ENCODE measurements around the gene IMPA2. TPM values are rescaled to one million over a fixed set of nuclear protein-coding genes. Genes with fewer than 3 reads are reported as not detected.
A peak's percentile ranks its signal among the peaks of the same experiment; 100 is the strongest.

Gene IMPA2
- total and polyA plus RNA-seq, 2 of the 4 experiments (the other 2 are of a cell fraction) = 5.4 to 5.5 TPM

GRCh38 chr18:11977153-11977466, 4.2 kb upstream of the IMPA2 start:
- dilution Hi-C loops (cut with HindIII; ENCODE audit: low sequenced_read_pairs, unreplicated experiment) = no loop called here
- no peak overlapping the region for H3K4me2 ChIP-seq (ENCODE audit: low read depth, low read length)
- H2AK5ac ChIP-seq (ENCODE audit: low read depth, low read length) = no peak overlapping the region
- no peaks in the 10 kb centered on the region for H3K27me3 ChIP-seq (ENCODE audit: control insufficient read depth, insufficient read depth, low read length)
- H2BK120ac ChIP-seq (ENCODE audit: low read depth, low read length) = no peak overlapping the region
- no peak overlapping the region for H2AFZ ChIP-seq (replicated peaks; ENCODE audit: low read length, poor library complexity)
- in situ Hi-C loops (cut with MboI; ENCODE audit: low sequenced_read_pairs) = no loop called here
- intact Hi-C loops (cut with micrococcal nuclease) = no loop called here
- no peak overlapping the region for H4K91ac ChIP-seq (ENCODE audit: insufficient read depth, low read depth, low read length)
- H2BK5ac ChIP-seq (ENCODE audit: low read depth, low read length, poor library complexity, severe bottlenecking) = no peak overlapping the region
- no peak overlapping the region for H3K9ac ChIP-seq (ENCODE audit: low read depth, low read length)
- no peak overlapping the region for H3K18ac ChIP-seq (ENCODE audit: low read depth, low read length)
- H2BK15ac ChIP-seq (ENCODE audit: low read depth, low read length) = no peak overlapping the region
- no TSS peak for BruUV-seq (replicated peaks)
- no peak overlapping the region for H3K23ac ChIP-seq (ENCODE audit: low read depth, low read length)
- TF ChIP-seq MXI1 (IDR thresholded peaks at IDR 0.05; ENCODE audit: borderline replicate concordance, low read depth, low read length) = no peak
- TF ChIP-seq POLR2A (IDR thresholded peaks at IDR 0.05; ENCODE audit: low read depth, low read length) = no peak
- TF ChIP-seq CTCF (conservative IDR thresholded peaks at IDR 0.05; ENCODE audit: low read depth, low read length) = no peak
- no peak for TF ChIP-seq BHLHE40 (IDR thresholded peaks at IDR 0.05; ENCODE audit: low read depth, low read length)
- TF ChIP-seq FOS (IDR thresholded peaks at IDR 0.05; ENCODE audit: low read depth, low read length) = no peak
- TF ChIP-seq SMC3 (IDR thresholded peaks at IDR 0.05; ENCODE audit: low read depth, low read length) = no peak
- TF ChIP-seq NFE2L2 (IDR thresholded peaks at IDR 0.05; ENCODE audit: low read depth, low read length) = no peak
- TF ChIP-seq ELK1 (IDR thresholded peaks at IDR 0.05; ENCODE audit: borderline replicate concordance, low read depth, low read length) = no peak
- no peak for TF ChIP-seq CEBPB (IDR thresholded peaks at IDR 0.05; ENCODE audit: low read depth, low read length)
- no peak overlapping the region for H4K8ac ChIP-seq (ENCODE audit: low read depth in 2 of 2, low read length in 2 of 2)
- no peaks in the 10 kb centered on the region for H4K20me1 ChIP-seq (ENCODE audit: insufficient read depth, low read length)
- no peak overlapping the region for H3K56ac ChIP-seq (ENCODE audit: extremely low read depth, insufficient read depth, low read length)
- 0 out of 2 replicates have a peak overlapping the region, but pooled peaks have one; percentile 18 for H3K4ac ChIP-seq (ENCODE audit: low read depth, low read length)
- H3K9me3 ChIP-seq (ENCODE audit: control insufficient read depth, insufficient read depth, low read length) = no peaks in the 10 kb centered on the region
- CTCF ChIA-PET = interaction anchor here (0.6 to 0.7 kb wide), 2 partner anchors 27 to 841 kb away, joined by 3 read pairs; no protein-coding TSS in a partner anchor
- H2AK9ac ChIP-seq (replicated peaks; ENCODE audit: low read depth, low read length, poor library complexity) = no peak overlapping the region
- H3K36me3 ChIP-seq (ENCODE audit: control insufficient read depth, insufficient read depth, low read length) = no peaks in the 10 kb centered on the region
- no peak overlapping the region for H4K5ac ChIP-seq (ENCODE audit: low read depth, low read length)
- peaks cover 3% of the 10 kb centered on the region; the same call in 1 of the 2 replicates for H3K4me1 ChIP-seq (ENCODE audit: control insufficient read depth, insufficient read depth, low read length)
- H3K14ac ChIP-seq (replicated peaks; ENCODE audit: low read depth, low read length) = no peak overlapping the region
- H3K79me1 ChIP-seq (ENCODE audit: low read depth in 1 of 2, low read length in 2 of 2) = peaks cover 0 to 3% of the 10 kb centered on the region in 2 experiments; a peak in 1 of 4 replicates
- H3K4me3 ChIP-seq (ENCODE audit: insufficient read depth, low read depth, low read length) = no peak overlapping the region
- no CpG with 5 or more reads among the region's 3 CpGs for WGBS, 2 experiments (ENCODE audit: extremely low coverage in 2 of 2, insufficient read length in 1 of 2)
- DNase-seq = no peak
- H3K9me1 ChIP-seq (ENCODE audit: insufficient read depth, low read length) = no peaks in the 10 kb centered on the region
- no peak overlapping the region for H3K27ac ChIP-seq (ENCODE audit: insufficient read depth, low read length)
- no peak for ATAC-seq (ENCODE audit: low read depth)
- POLR2A ChIA-PET (ENCODE audit: unreplicated experiment) = no interaction called here
- no peak overlapping the region for H2BK20ac ChIP-seq (ENCODE audit: low read depth, low read length)
